Left ventricle myocardium inferior (tissue), 1 donor: Measurements from ENCODE around the gene SPATA16. TPM values are rescaled to one million over a fixed set of nuclear protein-coding genes. Genes with fewer than 3 reads are reported as not detected.
A peak's percentile ranks its signal among the peaks of the same experiment; 100 is the strongest.

Experiments used
- DNase-seq: peaks from one replicate; pipeline ENCODE4 v3.0.0-alpha.2; 2020
- H3K27ac ChIP-seq: fragments of 200-600 bp; replicated peaks from 2 replicates; pipeline ENCODE4 v1.8.0; 2021
- H3K27me3 ChIP-seq: fragments of 200-600 bp; 2 replicates; pipeline ENCODE4 v1.8.0; 2021; ENCODE audit warnings: low read depth
- H3K36me3 ChIP-seq: fragments of 200-600 bp; 2 replicates; pipeline ENCODE4 v1.8.0; 2021
- H3K4me1 ChIP-seq: fragments of 200-600 bp; 2 replicates; pipeline ENCODE4 v1.8.0; 2021
- H3K4me3 ChIP-seq: fragments of 200-600 bp; 2 replicates; pipeline ENCODE4 v1.8.0; 2021; ENCODE audit warnings: mild to moderate bottlenecking, moderate library complexity
- H3K9me3 ChIP-seq: fragments of 200-600 bp; replicated peaks from 2 replicates; pipeline ENCODE4 v1.8.0; 2021
- CTCF ChIP-seq: fragments of 200-600 bp; IDR thresholded peaks from 2 replicates; pipeline ENCODE4 v1.8.0; 2021; ENCODE audit warnings: antibody characterized with exemption, mild to moderate bottlenecking, borderline replicate concordance
- intact Hi-C: fragments of 100-400 bp; cut with micrococcal nuclease; formaldehyde crosslinking; loops from one replicate; pipeline ENCODE4 v1.11.0; 2022
- total RNA-seq: library from RNA; stranded (reverse); fragmentation: NEBNext Ultra II Directional; extraction: Animal tissue kit (Norgen Biotek cat#: 25700); gene quantifications from one replicate; pipeline ENCODE4 v1.2.1, GENCODE V29; 2021
- donor health status: DM: no; HTN: yes; CAD: no; lungs with severe emphysema.

SPATA16 gene
- total RNA-seq, 1 donor from 2014 or later: not detected

DNA sequence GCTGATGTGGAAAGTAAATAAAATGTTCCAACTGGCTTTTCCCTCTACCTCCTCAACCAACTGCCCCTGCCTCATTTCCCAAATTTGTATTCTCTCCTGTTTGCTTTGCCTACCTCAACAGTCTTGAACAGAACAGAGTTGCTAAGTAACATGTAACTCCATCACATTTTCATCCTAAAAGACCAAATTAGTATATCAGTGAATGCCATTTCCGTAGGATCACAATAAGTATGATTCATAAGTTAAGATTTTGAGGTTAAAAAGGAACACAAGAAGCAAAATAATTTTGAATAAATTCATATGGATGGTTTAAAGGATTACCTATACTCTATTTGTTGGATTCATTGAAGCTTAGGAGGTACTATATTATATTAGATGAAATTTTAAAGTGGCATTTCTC is 235.6 kb downstream of the SPATA16 start:
- intact Hi-C loops: no loop called here

GRCh38 chr3:172904711-172905373 is 236.2 kb downstream of the SPATA16 start:
- DNase-seq: no peak
- Histone ChIP-seq H3K4me3 (no peak overlapping the region), H3K27ac (no peak overlapping the region), H3K9me3 (peaks cover 3% of the 10 kb centered on the region), H3K27me3 (peaks cover 7% of the 10 kb centered on the region), H3K4me1 (no peaks in the 10 kb centered on the region), H3K36me3 (no peaks in the 10 kb centered on the region)
- intact Hi-C loops: no loop called here
- TF ChIP-seq CTCF: no peak

More for the DNA sequence above, 235.6 kb downstream of the SPATA16 start:
- no peak for TF ChIP-seq CTCF
- Histone ChIP-seq H3K36me3 (no peaks in the 10 kb centered on the region), H3K27ac (no peak overlapping the region), H3K4me3 (no peak overlapping the region), H3K9me3 (no peaks in the 10 kb centered on the region), H3K4me1 (no peaks in the 10 kb centered on the region), H3K27me3 (peaks cover 7% of the 10 kb centered on the region)
- DNase-seq: no peak

- no peak overlapping the region for H3K4me3 ChIP-seq
- H3K27me3 ChIP-seq: peaks cover 7% of the 10 kb centered on the region
- DNase-seq: peak; percentile 20
- H3K4me1 ChIP-seq: no peaks in the 10 kb centered on the region
- H3K9me3 ChIP-seq: peaks cover 11% of the 10 kb centered on the region
- intact Hi-C loops: no loop called here
- no peak for TF ChIP-seq CTCF
- H3K27ac ChIP-seq: no peak overlapping the region
- H3K36me3 ChIP-seq: no peaks in the 10 kb centered on the region
These were observed 237.3 kb downstream of the SPATA16 start for GRCh38 chr3:172903642-172904320.

DNA sequence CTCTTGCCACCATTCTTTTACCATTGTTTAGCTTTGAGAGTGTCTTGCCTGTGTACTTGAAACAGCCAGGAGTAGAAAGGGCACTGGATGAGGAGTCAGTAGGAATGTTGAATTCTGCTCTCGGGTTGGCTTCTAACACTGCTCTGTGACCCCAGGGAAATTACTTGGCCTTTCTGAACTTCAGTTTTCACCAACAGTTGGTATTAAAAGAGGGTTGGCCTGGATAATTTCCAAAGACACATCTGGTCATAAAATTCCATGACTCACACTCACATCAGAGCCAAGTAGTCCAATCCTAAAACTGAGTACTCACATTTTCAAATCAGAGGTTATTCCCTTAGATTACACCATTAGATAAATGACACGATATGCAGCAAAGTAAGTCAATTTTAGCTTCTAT is 248.9 kb downstream of the SPATA16 start:
- H3K27me3 ChIP-seq: no peaks in the 10 kb centered on the region
- H3K4me3 ChIP-seq: no peak overlapping the region
- H3K9me3 ChIP-seq: peaks cover 11% of the 10 kb centered on the region
- DNase-seq: no peak
- no peak for TF ChIP-seq CTCF
- no peaks in the 10 kb centered on the region for H3K4me1 ChIP-seq
- intact Hi-C loops: no loop called here
- H3K27ac ChIP-seq: no peak overlapping the region
- H3K36me3 ChIP-seq: no peaks in the 10 kb centered on the region

DNA sequence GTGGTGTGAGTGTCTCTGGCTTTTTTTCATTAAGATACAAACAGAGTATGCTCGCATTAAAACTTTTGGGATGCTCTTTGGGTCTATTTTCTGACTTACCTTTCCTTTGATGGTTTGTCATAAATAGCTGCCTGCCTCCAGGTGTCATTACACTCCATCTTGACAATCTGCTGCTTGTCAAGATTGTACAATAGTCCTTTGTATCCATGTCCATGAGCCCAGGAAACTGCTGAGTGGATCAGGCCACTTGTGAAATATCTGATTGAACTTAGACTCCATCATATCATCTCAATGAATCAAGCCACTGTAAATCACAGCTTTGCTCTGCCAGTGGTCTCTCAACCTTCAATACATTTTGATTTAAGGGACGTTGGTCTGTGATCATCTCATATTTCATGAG is 255.3 kb downstream of the SPATA16 start:
- Histone ChIP-seq H3K4me1 (peaks cover 13% of the 10 kb centered on the region), H3K27ac (no peak overlapping the region), H3K27me3 (no peaks in the 10 kb centered on the region), H3K4me3 (no peak overlapping the region), H3K9me3 (peaks cover 11% of the 10 kb centered on the region), H3K36me3 (no peaks in the 10 kb centered on the region)
- TF ChIP-seq CTCF: no peak
- intact Hi-C loops: no loop called here
- no peak for DNase-seq
